Esophagus squamous epithelium (tissue), 4 donors: Measurements from ENCODE around the gene BTBD3.

Experiments used
- POLR2A ChIP-seq, 4 donors: fragments of 450-650 bp; IDR thresholded peaks; one replicate each; pipeline ENCODE4 v1.6.1; 2017; ENCODE audit warnings: antibody characterized with exemption in 4 of 4, mild to moderate bottlenecking in 4 of 4, moderate library complexity in 3 of 4
- TF ChIP-seq, protein P1 (sequence below), 6 experiments: fragments of 450-650 bp in 4 of 6; fragments of 200-600 bp in 2 of 6; sonication (generic) in 2 of 6; IDR thresholded peaks; one replicate each; pipeline ENCODE4 v1.5.1; 2016 to 2019; ENCODE audit warnings: antibody characterized with exemption in 6 of 6, mild to moderate bottlenecking in 4 of 6, moderate library complexity in 4 of 6

- TF ChIP-seq, protein P1, sequence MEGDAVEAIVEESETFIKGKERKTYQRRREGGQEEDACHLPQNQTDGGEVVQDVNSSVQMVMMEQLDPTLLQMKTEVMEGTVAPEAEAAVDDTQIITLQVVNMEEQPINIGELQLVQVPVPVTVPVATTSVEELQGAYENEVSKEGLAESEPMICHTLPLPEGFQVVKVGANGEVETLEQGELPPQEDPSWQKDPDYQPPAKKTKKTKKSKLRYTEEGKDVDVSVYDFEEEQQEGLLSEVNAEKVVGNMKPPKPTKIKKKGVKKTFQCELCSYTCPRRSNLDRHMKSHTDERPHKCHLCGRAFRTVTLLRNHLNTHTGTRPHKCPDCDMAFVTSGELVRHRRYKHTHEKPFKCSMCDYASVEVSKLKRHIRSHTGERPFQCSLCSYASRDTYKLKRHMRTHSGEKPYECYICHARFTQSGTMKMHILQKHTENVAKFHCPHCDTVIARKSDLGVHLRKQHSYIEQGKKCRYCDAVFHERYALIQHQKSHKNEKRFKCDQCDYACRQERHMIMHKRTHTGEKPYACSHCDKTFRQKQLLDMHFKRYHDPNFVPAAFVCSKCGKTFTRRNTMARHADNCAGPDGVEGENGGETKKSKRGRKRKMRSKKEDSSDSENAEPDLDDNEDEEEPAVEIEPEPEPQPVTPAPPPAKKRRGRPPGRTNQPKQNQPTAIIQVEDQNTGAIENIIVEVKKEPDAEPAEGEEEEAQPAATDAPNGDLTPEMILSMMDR (IDR thresholded peaks at IDR 0.05), result no peak
- no peak for TF ChIP-seq POLR2A (IDR thresholded peaks at IDR 0.05)
Measured at GRCh38 chr20:11972478-11972877, 54.8 kb downstream of the BTBD3 start.
